ENCODE measurements around the gene TIA1. TPM values are rescaled to one million over a fixed set of nuclear protein-coding genes. Genes with fewer than 3 reads are reported as not detected.

The TIA1 gene
- total RNA-seq, 1 donor from 2014 or later = 539 TPM

- no peak overlapping the region for H3K27ac Mint-ChIP-seq
- H3K27me3 Mint-ChIP-seq (ENCODE audit: insufficient read depth, low read depth) = peaks cover 5% of the 10 kb centered on the region
- Histone ChIP-seq H3K9me3 (ENCODE audit: low read depth) (no peaks in the 10 kb centered on the region), H3K4me3 (no peak overlapping the region), H3K4me1 (no peaks in the 10 kb centered on the region), H3K27ac (no peak overlapping the region), H3F3A (ENCODE audit: low read depth) (peaks cover 26% of the 10 kb centered on the region), H4K20me1 (ENCODE audit: low read depth) (no peaks in the 10 kb centered on the region), H3K79me2 (ENCODE audit: low read depth) (no peaks in the 10 kb centered on the region), H3K36me3 (no peaks in the 10 kb centered on the region), H3K9ac (no peak overlapping the region), H3K4me2 (no peak overlapping the region), H3K27me3 (no peaks in the 10 kb centered on the region), H2AFZ (replicated peaks) (no peak overlapping the region)
- no peak overlapping the region for H3K4me3 Mint-ChIP-seq
- no peaks in the 10 kb centered on the region for H3K36me3 Mint-ChIP-seq
- H3K4me1 Mint-ChIP-seq = no peaks in the 10 kb centered on the region
- no peak for TF ChIP-seq CTCF (IDR thresholded peaks at IDR 0.05)
- TF ChIP-seq EZH2phosphoT487 (IDR thresholded peaks at IDR 0.05) = no peak
- no peak for TF ChIP-seq EZH2 (IDR thresholded peaks at IDR 0.05)
- DNase-seq (ENCODE audit: low spot score) = no peak
- H3K9me3 Mint-ChIP-seq = no peaks in the 10 kb centered on the region
Measured at GRCh38 chr2:70201831-70202230, 46.6 kb downstream of the TIA1 start.

GRCh38 chr2:70201225-70201768 lies 47.1 kb downstream of the TIA1 start:
- H3K9me3 Mint-ChIP-seq = no peaks in the 10 kb centered on the region
- no peak overlapping the region for H2AFZ ChIP-seq (replicated peaks)
- peaks cover 5% of the 10 kb centered on the region for H3K27me3 Mint-ChIP-seq (ENCODE audit: insufficient read depth, low read depth)
- no peaks in the 10 kb centered on the region for H3K9me3 ChIP-seq (ENCODE audit: low read depth)
- H3K4me1 Mint-ChIP-seq = no peaks in the 10 kb centered on the region
- no peak overlapping the region for H3K4me2 ChIP-seq
- H3K4me3 ChIP-seq = no peak overlapping the region
- H3K36me3 ChIP-seq = no peaks in the 10 kb centered on the region
- no peak for DNase-seq (ENCODE audit: low spot score)
- H3K79me2 ChIP-seq (ENCODE audit: low read depth) = no peaks in the 10 kb centered on the region
- no peaks in the 10 kb centered on the region for H4K20me1 ChIP-seq (ENCODE audit: low read depth)
- H3K27ac Mint-ChIP-seq = no peak overlapping the region
- H3K4me1 ChIP-seq = no peaks in the 10 kb centered on the region
- no peaks in the 10 kb centered on the region for H3K27me3 ChIP-seq
- TF ChIP-seq CTCF (IDR thresholded peaks at IDR 0.05) (no peak), EZH2 (IDR thresholded peaks at IDR 0.05) (no peak), EZH2phosphoT487 (IDR thresholded peaks at IDR 0.05) (no peak)
- no peak overlapping the region for H3K27ac ChIP-seq
- H3F3A ChIP-seq (ENCODE audit: low read depth) = peaks cover 20% of the 10 kb centered on the region
- no peaks in the 10 kb centered on the region for H3K36me3 Mint-ChIP-seq
- no peak overlapping the region for H3K4me3 Mint-ChIP-seq
- H3K9ac ChIP-seq = no peak overlapping the region

- H3K27ac ChIP-seq = no peak overlapping the region
- H3K9me3 Mint-ChIP-seq = no peaks in the 10 kb centered on the region
- H3F3A ChIP-seq (ENCODE audit: low read depth) = peaks cover 13% of the 10 kb centered on the region
- DNase-seq (ENCODE audit: low spot score) = no peak
- H2AFZ ChIP-seq (replicated peaks) = no peak overlapping the region
- H3K9ac ChIP-seq = no peak overlapping the region
- H3K27me3 ChIP-seq = no peaks in the 10 kb centered on the region
- H3K36me3 Mint-ChIP-seq = no peaks in the 10 kb centered on the region
- H3K79me2 ChIP-seq (ENCODE audit: low read depth) = no peaks in the 10 kb centered on the region
- no peak overlapping the region for H3K27ac Mint-ChIP-seq
- peaks cover 2% of the 10 kb centered on the region for H3K27me3 Mint-ChIP-seq (ENCODE audit: insufficient read depth, low read depth)
- H3K4me2 ChIP-seq = no peak overlapping the region
- no peaks in the 10 kb centered on the region for H3K4me1 Mint-ChIP-seq
- H3K36me3 ChIP-seq = no peaks in the 10 kb centered on the region
- H3K4me3 Mint-ChIP-seq = no peak overlapping the region
- H3K9me3 ChIP-seq (ENCODE audit: low read depth) = no peaks in the 10 kb centered on the region
- no peaks in the 10 kb centered on the region for H3K4me1 ChIP-seq
- TF ChIP-seq EZH2 (IDR thresholded peaks at IDR 0.05) = no peak
- H3K4me3 ChIP-seq = no peak overlapping the region
- H4K20me1 ChIP-seq (ENCODE audit: low read depth) = no peaks in the 10 kb centered on the region
Measured at GRCh38 chr2:70199320-70199864, 49.0 kb downstream of the TIA1 start.

- Histone ChIP-seq H3K79me2 (ENCODE audit: low read depth) (peaks cover 9% of the 10 kb centered on the region), H3K27me3 (no peaks in the 10 kb centered on the region), H3K4me2 (no peak overlapping the region), H2AFZ (replicated peaks) (no peak overlapping the region), H3K4me1 (no peaks in the 10 kb centered on the region), H3K9me3 (ENCODE audit: low read depth) (no peaks in the 10 kb centered on the region), H3K36me3 (no peaks in the 10 kb centered on the region), H3K27ac (no peak overlapping the region), H3F3A (ENCODE audit: low read depth) (peaks cover 24% of the 10 kb centered on the region), H3K4me3 (no peak overlapping the region), H4K20me1 (ENCODE audit: low read depth) (no peaks in the 10 kb centered on the region), H3K9ac (no peak overlapping the region)
- DNase-seq (ENCODE audit: low spot score) = no peak
- no peak for TF ChIP-seq EZH2phosphoT487 (IDR thresholded peaks at IDR 0.05)
- no peak for TF ChIP-seq CTCF (IDR thresholded peaks at IDR 0.05)
- no peak for TF ChIP-seq EZH2 (IDR thresholded peaks at IDR 0.05)
- peaks cover 13% of the 10 kb centered on the region for H3K4me1 Mint-ChIP-seq
- H3K27me3 Mint-ChIP-seq (ENCODE audit: insufficient read depth, low read depth) = peaks cover 4% of the 10 kb centered on the region
- H3K9me3 Mint-ChIP-seq = no peaks in the 10 kb centered on the region
- H3K27ac Mint-ChIP-seq = no peak overlapping the region
- no peak overlapping the region for H3K4me3 Mint-ChIP-seq
- no peaks in the 10 kb centered on the region for H3K36me3 Mint-ChIP-seq
Measured at GRCh38 chr2:70192516-70192915, 55.9 kb downstream of the TIA1 start.
